Peyer's patch (tissue), 4 donors: ENCODE results near the gene TRIM63. TPM values are rescaled to one million over a fixed set of nuclear protein-coding genes. Genes with fewer than 3 reads are reported as not detected.

Source experiments
- DNase-seq, 3 donors: peaks; one replicate each; pipeline ENCODE4 v3.0.0-alpha.2; 2017 to 2019
- H3K27ac ChIP-seq, 4 donors: fragments of 200-600 bp; sonication (generic); one replicate each; pipeline ENCODE4 v1.5.1; 2016 to 2019
- H3K27me3 ChIP-seq, 2 donors: fragments of 200-600 bp; sonication (generic); one replicate each; pipeline ENCODE4 v1.5.1; 2019
- H3K36me3 ChIP-seq, 3 donors: fragments of 200-600 bp; sonication (generic); one replicate each; pipeline ENCODE4 v1.5.1; 2016 to 2019
- H3K4me1 ChIP-seq, 4 donors: fragments of 200-600 bp; sonication (generic); one replicate each; pipeline ENCODE4 v1.5.1; 2016 to 2019
- H3K4me3 ChIP-seq, 4 donors: fragments of 200-600 bp; sonication (generic); 1 replicate in 3 of 4; 2 replicates in 1 of 4; pipeline ENCODE4 v1.5.1; 2016 to 2019; ENCODE audit warnings: mild to moderate bottlenecking in 1 of 4
- H3K9me3 ChIP-seq, 4 donors: fragments of 200-600 bp; sonication (generic); one replicate each; pipeline ENCODE4 v1.5.1; 2016 to 2019; ENCODE audit warnings: mild to moderate bottlenecking in 1 of 4
- POLR2A ChIP-seq, 2 donors: fragments of 450-650 bp; IDR thresholded peaks; one replicate each; pipeline ENCODE4 v1.5.1; 2017; ENCODE audit warnings: antibody characterized with exemption in 2 of 2, mild to moderate bottlenecking in 2 of 2, moderate library complexity in 2 of 2
- small RNA-seq, 2 donors: library from RNA; depleted of rRNA; stranded (forward); fragments of <200 nt; gene quantifications; one replicate each; pipeline ENCODE3, GENCODE V24; 2016
- total RNA-seq, 4 donors: library from RNA; depleted of rRNA; stranded (reverse); fragments of >200 nt; gene quantifications; one replicate each; pipeline ENCODE4 v1.1.0, GENCODE V29; 2016
- TF ChIP-seq, protein P1 (sequence below), 6 experiments: fragments of 450-650 bp in 4 of 6; fragments of 200-600 bp in 2 of 6; sonication (generic) in 1 of 6; IDR thresholded peaks; one replicate each; pipeline ENCODE4 v1.5.1; 2017 to 2019; ENCODE audit warnings: antibody characterized with exemption in 6 of 6, mild to moderate bottlenecking in 3 of 6, moderate library complexity in 1 of 6

The TRIM63 gene
- total RNA-seq, 4 donors from 2014 or later = 0.53 to 0.95 TPM; not detected in 2

GRCh38 chr1:26003262-26003661, 64.2 kb downstream of the TRIM63 start:
- Histone ChIP-seq H3K9me3 (no peaks in the 10 kb centered on the region), H3K27me3 (no peaks in the 10 kb centered on the region), H3K36me3 (no peaks in the 10 kb centered on the region), H3K4me3 (no peak overlapping the region), H3K27ac (no peak overlapping the region), H3K4me1 (peaks cover 0 to 6% (median 0%) of the 10 kb centered on the region in 4 donors)
- no peak for DNase-seq
- TF ChIP-seq POLR2A (IDR thresholded peaks at IDR 0.05) = no peak
- TF ChIP-seq, protein P1, sequence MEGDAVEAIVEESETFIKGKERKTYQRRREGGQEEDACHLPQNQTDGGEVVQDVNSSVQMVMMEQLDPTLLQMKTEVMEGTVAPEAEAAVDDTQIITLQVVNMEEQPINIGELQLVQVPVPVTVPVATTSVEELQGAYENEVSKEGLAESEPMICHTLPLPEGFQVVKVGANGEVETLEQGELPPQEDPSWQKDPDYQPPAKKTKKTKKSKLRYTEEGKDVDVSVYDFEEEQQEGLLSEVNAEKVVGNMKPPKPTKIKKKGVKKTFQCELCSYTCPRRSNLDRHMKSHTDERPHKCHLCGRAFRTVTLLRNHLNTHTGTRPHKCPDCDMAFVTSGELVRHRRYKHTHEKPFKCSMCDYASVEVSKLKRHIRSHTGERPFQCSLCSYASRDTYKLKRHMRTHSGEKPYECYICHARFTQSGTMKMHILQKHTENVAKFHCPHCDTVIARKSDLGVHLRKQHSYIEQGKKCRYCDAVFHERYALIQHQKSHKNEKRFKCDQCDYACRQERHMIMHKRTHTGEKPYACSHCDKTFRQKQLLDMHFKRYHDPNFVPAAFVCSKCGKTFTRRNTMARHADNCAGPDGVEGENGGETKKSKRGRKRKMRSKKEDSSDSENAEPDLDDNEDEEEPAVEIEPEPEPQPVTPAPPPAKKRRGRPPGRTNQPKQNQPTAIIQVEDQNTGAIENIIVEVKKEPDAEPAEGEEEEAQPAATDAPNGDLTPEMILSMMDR (IDR thresholded peaks at IDR 0.05) = no peak

Small RNAs within 50 kb of the gene (small RNA-seq; reads per million reads assigned to genes)
- gene RF00283 (0 reads per million in 2 donors), gene RF00492 (0 reads per million in 2 donors)

Other genes starting within 250 kb of the TRIM63 start
- 100 to 1,000 TPM; 122 to 173 (median 131) TPM for gene MTFR1L, start 247.7 kb downstream of the TRIM63 start, total RNA-seq
- gene AUNIP, start 208.2 kb downstream of the TRIM63 start, total RNA-seq = 1 to 10 TPM in 1 of 4 donors, under 1 TPM in 1, not detected in 2; 0.95 to 1.6 TPM
- gene PAQR7, start 191.9 kb downstream of the TRIM63 start, total RNA-seq = 10 to 100 TPM in 1 of 4 donors, 1 to 10 TPM in 3; 6.7 to 12.1 (median 7.8) TPM
- gene STMN1, start 161.2 kb downstream of the TRIM63 start, total RNA-seq = 10 to 100 TPM; 21.2 to 62.7 (median 26.8) TPM
- gene PAFAH2, start 69.6 kb downstream of the TRIM63 start, total RNA-seq = 10 to 100 TPM; 15.7 to 57.8 (median 48.4) TPM
- gene EXTL1, start 45.9 kb downstream of the TRIM63 start, total RNA-seq = not detected
- gene SLC30A2, start 21.5 kb downstream of the TRIM63 start, total RNA-seq = 10 to 100 TPM in 1 of 4 donors, 1 to 10 TPM in 1, under 1 TPM in 1, not detected in 1; 0.18 to 13.2 (median 1.7) TPM
- 10 to 100 TPM in 3 of 4 donors, 1 to 10 TPM in 1; 8.3 to 13.2 (median 12.4) TPM for gene PDIK1L, start 44.2 kb upstream of the TRIM63 start, total RNA-seq
- gene FAM110D, start 91.4 kb upstream of the TRIM63 start, total RNA-seq = 1 to 10 TPM in 3 of 4 donors, not detected in 1; 1.3 to 6.6 (median 1.3) TPM
- not detected for gene C1orf232, start 101.3 kb upstream of the TRIM63 start, total RNA-seq
- gene ZNF593, start 102.3 kb upstream of the TRIM63 start, total RNA-seq = 10 to 100 TPM; 11.7 to 19.5 (median 15.5) TPM
- not detected for gene ZNF593OS, start 104.2 kb upstream of the TRIM63 start, total RNA-seq
- gene CNKSR1, start 109.9 kb upstream of the TRIM63 start, total RNA-seq = 100 to 1,000 TPM in 2 of 4 donors, 10 to 100 TPM in 2; 28.9 to 160 (median 105) TPM
- not detected for gene CATSPER4, start 123.0 kb upstream of the TRIM63 start, total RNA-seq
- 10 to 100 TPM; 11.0 to 32.2 (median 12.9) TPM for gene CEP85, start 166.6 kb upstream of the TRIM63 start, total RNA-seq
- 10 to 100 TPM; 62.7 to 91.8 (median 89.6) TPM for gene SH3BGRL3, start 212.5 kb upstream of the TRIM63 start, total RNA-seq
- 10 to 100 TPM in 3 of 4 donors, 1 to 10 TPM in 1; 3.9 to 68.5 (median 18.2) TPM for gene UBXN11, start 239.0 kb upstream of the TRIM63 start, total RNA-seq